GM19395 (cell line): ENCODE results near the gene CELF5.
"Not testable (repeated sequence)": the region's sequence is repeated elsewhere in the genome, so short reads cannot be mapped to it uniquely, and the experiment has no call there.

ENCODE experiments used
- ATAC-seq: cut with Tn5 transposase; IDR thresholded peaks from one replicate; pipeline ENCODE4 v1.9.1; 2021; ENCODE audit warnings: mild to moderate bottlenecking, moderate library complexity; ENCODE audit not compliant: unreplicated experiment

The CELF5 gene

DNA sequence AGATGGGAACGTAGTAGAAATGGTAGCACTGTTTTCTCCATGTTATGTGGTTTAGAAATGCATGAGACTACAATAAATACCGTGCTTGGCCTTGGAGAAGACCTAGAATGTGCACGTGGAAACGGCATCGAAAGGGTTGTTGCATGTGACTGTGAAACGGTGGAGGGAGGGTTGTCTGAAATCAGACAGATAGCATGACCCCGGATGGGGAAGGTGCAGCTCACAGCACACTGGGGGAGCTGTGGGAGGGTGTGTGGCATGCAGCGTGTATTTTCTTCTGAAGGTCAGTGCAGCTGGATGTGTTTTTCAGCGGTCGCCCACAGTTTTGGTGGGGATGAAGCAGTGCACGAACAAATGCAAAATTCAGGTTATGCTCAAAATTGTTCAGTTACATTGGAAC is 63.4 kb downstream of the CELF5 start:
- no peak for ATAC-seq

DNA sequence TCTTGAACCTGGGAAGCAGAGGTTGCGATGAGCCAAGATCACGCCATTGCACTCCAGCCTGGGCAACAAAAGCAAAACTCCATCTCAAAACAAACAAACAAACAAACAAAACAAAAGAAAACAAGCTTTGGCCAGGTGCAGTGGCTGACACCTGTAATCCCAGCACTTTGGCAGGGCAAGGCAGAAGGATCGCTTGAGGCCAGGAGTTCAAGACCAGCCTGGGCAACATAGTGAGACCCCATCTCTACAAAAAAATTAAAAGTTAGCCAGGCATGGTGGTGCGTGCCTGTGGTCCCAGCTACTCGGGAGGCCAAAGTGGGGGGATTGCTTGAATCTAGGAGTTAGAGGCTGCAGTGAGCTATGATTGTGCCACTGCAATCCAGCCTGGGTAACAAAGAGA is 64.0 kb downstream of the CELF5 start:
- not testable (repeated sequence) for ATAC-seq

DNA sequence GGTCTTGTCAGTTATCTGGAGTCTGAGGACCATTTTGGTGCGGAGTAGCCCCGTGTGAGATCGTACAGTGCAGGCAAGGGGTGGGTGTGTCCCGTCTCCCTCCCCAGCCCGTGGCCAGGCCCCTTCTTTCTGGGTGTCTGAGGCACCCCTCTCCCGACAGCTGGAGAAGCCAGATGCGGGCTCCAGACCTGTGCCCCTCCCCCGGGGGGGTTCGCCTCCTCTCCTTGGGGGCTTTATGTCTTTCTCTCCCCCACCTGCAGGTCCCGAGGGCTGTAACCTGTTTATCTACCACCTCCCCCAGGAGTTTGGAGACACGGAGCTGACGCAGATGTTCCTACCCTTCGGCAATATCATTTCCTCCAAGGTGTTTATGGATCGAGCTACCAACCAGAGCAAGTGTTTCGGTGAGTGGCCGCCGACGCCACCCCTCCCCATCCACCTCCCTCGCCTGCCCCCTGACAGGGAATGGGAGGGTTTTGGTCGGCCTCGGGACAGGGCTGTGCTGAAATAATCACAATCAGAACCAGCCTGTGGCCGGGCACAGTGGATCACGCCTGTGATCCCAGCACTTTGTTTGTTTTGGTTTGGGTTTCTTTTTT is 65.6 kb downstream of the CELF5 start:
- ATAC-seq = no peak

DNA sequence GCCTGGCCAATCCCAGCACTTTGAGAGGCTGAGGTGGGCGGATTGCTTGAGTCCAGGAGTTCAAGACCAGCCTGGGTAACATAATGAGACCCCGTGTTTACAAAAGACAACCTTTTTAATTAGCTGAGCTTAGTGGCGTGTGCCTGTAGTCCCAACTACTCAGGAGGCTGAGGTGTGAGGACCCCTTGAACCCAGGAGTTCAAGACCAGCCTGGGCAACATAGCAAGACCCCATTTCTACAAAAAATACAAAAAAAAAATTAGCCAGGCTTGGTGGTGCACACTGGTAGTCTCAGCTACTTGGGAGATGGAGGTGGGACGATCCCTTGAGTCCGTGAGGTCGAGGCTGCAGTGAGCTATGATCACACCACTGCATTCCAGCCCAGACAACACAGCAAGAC is 66.4 kb downstream of the CELF5 start:
- ATAC-seq = not testable (repeated sequence)

GRCh38 chr19:3291644-3292043 is 67.2 kb downstream of the CELF5 start:
- ATAC-seq = no peak

- no peak for ATAC-seq
These were observed 68.6 kb downstream of the CELF5 start for GRCh38 chr19:3292958-3293529.

DNA sequence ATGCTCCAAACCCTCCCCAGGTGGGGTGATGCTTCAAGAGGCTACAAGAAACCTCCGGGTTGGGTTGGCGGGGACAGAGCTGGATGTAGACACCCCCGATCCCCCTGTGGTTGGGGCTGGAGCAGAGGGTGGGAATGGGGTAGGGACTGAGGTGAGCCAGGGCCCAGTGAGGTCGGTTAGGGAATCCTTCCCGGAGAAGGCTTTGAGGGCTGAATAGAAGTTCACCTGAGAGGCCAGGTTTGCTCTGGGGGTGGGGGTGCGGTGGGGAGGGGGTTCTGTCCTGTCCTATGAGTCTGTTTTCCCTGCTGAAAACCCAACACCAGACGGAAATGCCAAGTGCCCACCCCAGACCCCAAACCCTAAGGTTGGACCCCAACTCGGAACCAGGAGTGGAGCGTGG is 69.1 kb downstream of the CELF5 start:
- ATAC-seq = no peak

GRCh38 chr19:3294080-3294850 is 69.8 kb downstream of the CELF5 start:
- ATAC-seq = no peak

GRCh38 chr19:3295581-3295980 is 71.1 kb downstream of the CELF5 start:
- ATAC-seq = no peak

GRCh38 chr19:3296034-3296433 is 71.6 kb downstream of the CELF5 start:
- no peak for ATAC-seq

GRCh38 chr19:3296446-3296845 is 72.0 kb downstream of the CELF5 start:
- ATAC-seq = no peak

DNA sequence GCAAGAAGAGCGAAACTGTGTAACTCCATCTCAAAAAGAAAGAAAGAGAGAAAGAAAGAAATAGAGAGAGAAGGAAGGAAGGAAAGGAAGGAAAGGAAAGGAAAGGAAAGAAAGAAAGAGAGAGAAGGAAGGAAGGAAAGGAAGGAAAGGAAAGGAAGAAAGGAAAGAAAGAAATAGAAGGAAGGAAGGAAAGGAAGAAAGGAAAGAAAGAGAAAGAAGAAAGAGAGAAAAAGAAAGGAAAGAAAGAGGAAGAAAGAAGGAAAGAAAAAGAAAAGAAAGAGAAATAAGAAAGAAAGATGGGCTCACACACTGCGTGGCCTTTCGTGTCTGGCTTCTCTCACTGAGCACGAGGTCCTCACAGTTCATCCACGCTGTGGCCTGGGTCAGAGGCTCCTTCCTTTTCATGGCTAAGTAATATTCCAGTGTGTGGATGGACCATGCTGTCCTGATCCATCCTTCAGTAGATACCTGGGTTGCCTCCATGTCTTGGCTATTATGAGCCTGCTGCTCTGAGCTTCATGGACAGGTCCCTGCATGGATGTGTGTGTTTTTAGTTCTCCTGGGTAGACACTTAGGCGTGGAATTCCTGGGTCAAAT is 74.5 kb downstream of the CELF5 start:
- ATAC-seq = no peak

DNA sequence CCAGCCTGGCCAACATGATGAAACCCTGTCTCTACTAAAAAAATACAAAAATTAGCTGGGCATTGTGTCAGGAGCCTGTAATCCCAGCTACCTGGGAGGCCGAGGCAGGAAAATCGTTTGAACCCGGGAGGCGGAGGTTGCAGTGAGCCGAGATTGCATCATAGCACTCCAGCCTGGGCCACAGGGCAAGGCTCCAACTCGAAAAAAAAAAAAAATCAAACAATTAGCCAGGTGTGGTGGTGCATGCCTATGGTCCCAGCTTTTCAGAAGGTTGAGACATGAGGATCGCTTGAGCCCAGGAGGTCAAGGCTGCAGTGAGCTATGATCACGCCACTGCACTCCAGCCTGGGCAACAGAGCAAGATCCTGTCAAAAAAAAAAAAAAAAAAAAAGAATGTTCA is 76.1 kb downstream of the CELF5 start:
- ATAC-seq = not testable (repeated sequence)

- ATAC-seq = no peak
These were observed 78.3 kb downstream of the CELF5 start for GRCh38 chr19:3302755-3303154.

GRCh38 chr19:3304871-3305423 is 80.5 kb downstream of the CELF5 start:
- ATAC-seq = no peak

DNA sequence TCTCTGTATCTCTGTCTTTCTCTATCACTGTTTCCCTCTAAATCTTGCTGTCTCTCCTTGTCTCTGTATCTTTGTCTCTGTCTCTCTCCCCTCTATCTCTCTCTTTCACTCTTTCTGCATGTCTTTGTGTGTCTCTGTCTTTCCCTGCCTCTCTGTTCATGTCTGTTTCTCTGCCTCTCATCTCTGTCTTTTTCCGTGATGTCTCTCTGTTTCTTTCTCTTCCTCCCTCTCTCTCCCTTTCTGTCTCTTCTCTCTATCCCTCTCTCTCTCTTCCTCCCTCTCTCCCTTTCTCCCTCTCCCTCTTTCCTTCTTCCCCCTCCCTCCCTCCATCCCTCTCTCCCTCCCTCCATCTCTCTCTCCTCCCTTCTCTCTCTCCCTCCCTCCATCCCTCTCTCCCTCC is 85.3 kb downstream of the CELF5 start:
- ATAC-seq = no peak

DNA sequence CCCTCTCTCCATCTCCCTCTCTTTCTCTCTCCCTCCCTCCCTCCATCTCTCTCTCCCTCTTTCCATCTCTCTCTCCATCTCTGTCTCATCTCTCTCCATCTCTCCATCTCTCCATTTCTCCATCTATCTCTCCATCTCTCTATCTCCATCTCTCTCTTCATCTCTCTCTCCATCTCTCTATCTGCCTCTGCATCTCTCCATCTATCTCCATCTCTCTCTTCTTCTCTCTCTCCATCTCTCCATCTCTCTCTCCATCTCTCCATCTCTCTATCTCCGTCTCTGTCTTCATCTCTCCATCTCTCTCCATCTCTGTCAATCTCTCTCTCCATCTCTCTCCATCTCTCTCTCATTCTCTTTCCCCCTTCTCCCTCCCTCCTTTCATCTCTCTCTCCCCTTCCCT is 85.8 kb downstream of the CELF5 start:
- no peak for ATAC-seq

GRCh38 chr19:3310711-3311110 is 86.2 kb downstream of the CELF5 start:
- no peak for ATAC-seq

DNA sequence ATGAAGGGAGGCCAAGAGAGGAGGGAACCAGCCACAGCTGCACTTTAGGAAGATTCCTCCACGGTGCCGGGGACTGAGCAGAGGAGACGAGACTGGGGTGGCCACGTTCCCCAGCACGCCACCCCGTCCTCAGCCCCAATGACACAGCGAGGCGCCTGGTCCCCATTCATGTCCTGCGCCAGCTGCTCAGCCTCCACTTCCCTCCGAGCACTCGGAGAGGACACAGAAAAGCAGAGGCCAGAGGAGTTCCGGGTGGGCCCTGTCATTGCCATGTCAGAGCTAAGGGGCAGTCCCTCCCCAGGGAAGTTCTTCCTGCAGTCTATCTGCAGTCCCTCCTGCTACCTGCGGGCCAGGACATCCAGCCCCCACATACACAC is 88.7 kb downstream of the CELF5 start:
- no peak for ATAC-seq

GRCh38 chr19:3314962-3315675 is 90.7 kb downstream of the CELF5 start:
- no peak for ATAC-seq

DNA sequence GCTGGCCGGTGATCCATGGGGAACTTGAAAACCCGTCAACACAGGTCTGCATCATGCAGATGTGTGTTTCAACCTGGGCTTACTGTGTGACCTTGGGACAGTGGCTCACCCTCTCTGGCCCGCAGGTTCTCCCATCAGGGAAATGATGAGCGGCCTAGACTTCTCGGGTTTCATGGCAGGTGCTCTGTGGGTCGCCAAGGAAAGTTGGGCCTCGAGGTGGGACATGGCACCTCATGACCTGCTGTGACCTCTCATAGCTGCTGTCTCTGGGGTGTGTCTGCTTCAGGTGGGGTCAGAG is 91.2 kb downstream of the CELF5 start:
- ATAC-seq = no peak
